SK-N-SH (cell line): ENCODE measurements around the gene LPIN2. TPM values are rescaled to one million over a fixed set of nuclear protein-coding genes. Genes with fewer than 3 reads are reported as not detected.

ENCODE experiments used
- CTCF ChIA-PET: fragments of 300-600, 350-600 bp; formaldehyde crosslinking; extraction: SDS; loops from one replicate; lab custom pipeline; 2021; lab: Yijun Ruan, JAX
- POLR2A ChIA-PET: fragments of 350-600 bp; sonication (Branson Sonifier 250); formaldehyde crosslinking; extraction: SDS; loops from one replicate; lab custom pipeline; 2020; ENCODE audit warnings: antibody characterized with exemption, inconsistent platforms; lab: Yijun Ruan, JAX
- DNase-seq: peaks from one replicate; pipeline ENCODE4 v3.0.0; 2012
- H2AFZ ChIP-seq: fragments of 200-600 bp; sonication (generic); 2 replicates; pipeline ENCODE4 v1.8.1; 2016; ENCODE audit warnings: antibody characterized with exemption, mild to moderate bottlenecking, low read depth
- H3F3A ChIP-seq: fragments of 200-600 bp; sonication (generic); replicated peaks from 2 replicates; pipeline ENCODE3; 2016; ENCODE audit warnings: antibody characterized with exemption, mild to moderate bottlenecking; ENCODE audit not compliant: insufficient read depth
- H3K27ac ChIP-seq, 2 experiments: fragments of 200-500 bp in 1 of 2; fragments of 200-600 bp in 1 of 2; sonication (Bioruptor generic) in 1 of 2; sonication (generic), shearing (Covaris generic) in 1 of 2; 2 replicates each; pipeline versions ENCODE4 v1.5.1 to v1.6.1; 2014 to 2016; ENCODE audit warnings: low read depth in 2 of 2, inconsistent platforms in 1 of 2, low read length in 1 of 2, mild to moderate bottlenecking in 1 of 2, mixed read lengths in 1 of 2
- H3K27me3 ChIP-seq: fragments of 200-600 bp; sonication (generic), shearing (Covaris generic); 2 replicates; pipeline ENCODE4 v1.6.1; 2016; ENCODE audit warnings: mixed run types; ENCODE audit not compliant: insufficient read depth
- H3K36me3 ChIP-seq, 2 experiments: fragments of 200-500 bp in 1 of 2; fragments of 200-600 bp in 1 of 2; sonication (Bioruptor generic) in 1 of 2; sonication (generic) in 1 of 2; replicated peaks in 1 of 2; 2 replicates each; pipeline versions ENCODE3 to v1.5.1; 2014 to 2016; ENCODE audit warnings: low read length in 1 of 2, mild to moderate bottlenecking in 1 of 2; ENCODE audit not compliant: insufficient read depth in 2 of 2, control insufficient read depth in 1 of 2
- H3K4me1 ChIP-seq, 2 experiments: fragments of 200-500 bp in 1 of 2; fragments of 200-600 bp in 1 of 2; sonication (Bioruptor generic) in 1 of 2; sonication (generic), shearing (Covaris generic) in 1 of 2; 2 replicates each; pipeline versions ENCODE4 v1.5.1 to v1.6.1; 2014 to 2016; ENCODE audit warnings: low read depth in 1 of 2, low read length in 1 of 2, mixed run types in 1 of 2; ENCODE audit not compliant: insufficient read depth in 2 of 2, control insufficient read depth in 1 of 2
- H3K4me2 ChIP-seq: fragments of 200-600 bp; sonication (generic), shearing (Covaris generic); 2 replicates; pipeline ENCODE4 v1.6.1; 2017; ENCODE audit warnings: mixed run types
- H3K4me3 ChIP-seq, 2 experiments: fragments of 200-500 bp in 1 of 2; fragments of 200-600 bp in 1 of 2; sonication (Bioruptor generic) in 1 of 2; sonication (generic), shearing (Covaris generic) in 1 of 2; 2 replicates each; pipeline versions ENCODE4 v1.5.1 to v1.8.1; 2014 to 2016; ENCODE audit warnings: low read depth in 2 of 2, inconsistent platforms in 1 of 2, low read length in 1 of 2, mild to moderate bottlenecking in 1 of 2, mixed read lengths in 1 of 2, moderate library complexity in 1 of 2
- H3K79me2 ChIP-seq: fragments of 200-600 bp; sonication (generic); 2 replicates; pipeline ENCODE4 v1.8.1; 2017; ENCODE audit warnings: mild to moderate bottlenecking; ENCODE audit not compliant: insufficient read depth
- H3K9ac ChIP-seq: fragments of 200-600 bp; sonication (generic); 2 replicates; pipeline ENCODE4 v1.6.1; 2017; ENCODE audit warnings: mixed run types
- H3K9me2 ChIP-seq: fragments of 200-600 bp; sonication (generic); 2 replicates; pipeline ENCODE4 v1.6.1; 2017; ENCODE audit warnings: mixed run types
- H3K9me3 ChIP-seq: fragments of 200-600 bp; sonication (generic); 2 replicates; pipeline ENCODE4 v1.6.1; 2017; ENCODE audit warnings: mixed run types, mild to moderate bottlenecking, moderate library complexity
- H4K20me1 ChIP-seq: fragments of 200-600 bp; sonication (generic); 2 replicates; pipeline ENCODE4 v1.6.1; 2017; ENCODE audit warnings: mild to moderate bottlenecking, mixed run types; ENCODE audit not compliant: insufficient read depth
- GATA2 ChIP-seq: sonication (generic); formaldehyde crosslinking; IDR thresholded peaks from 2 replicates; pipeline ENCODE4 v1.5.0; 2020; ENCODE audit warnings: mild to moderate bottlenecking, missing genetic modification reagents
- POLR2AphosphoS5 ChIP-seq: IDR thresholded peaks from 2 replicates; pipeline ENCODE4 v1.6.1; 2012; ENCODE audit warnings: low read depth, low read length
- SMC3 ChIP-seq: IDR thresholded peaks from 2 replicates; pipeline ENCODE4 v1.6.1; 2012; ENCODE audit warnings: low read depth, low read length, improper control_type of control experiment
- WGBS: methylation state at CpG from one replicate; pipeline ENCODE4 v1.1.6; 2017; ENCODE audit warnings: low lambda C conversion rate; 5-methylcytosine and 5-hydroxymethylcytosine counted together
- polyA plus RNA-seq, 3 experiments: library from polyadenylated mRNA; depleted of rRNA; stranded (reverse); fragments of >200 nt; gene quantifications; 2 replicates each; pipeline ENCODE4 v1.2.3, GENCODE V29; 2012
- small RNA-seq, 7 experiments: library from RNA; depleted of rRNA; stranded (forward); fragments of <200 nt; gene quantifications; one replicate each; pipeline ENCODE3, GENCODE V24; 2012
- TF ChIP-seq, protein P1 (sequence below): IDR thresholded peaks from 2 replicates; pipeline ENCODE4 v1.4.0; 2012; ENCODE audit warnings: low read depth, borderline replicate concordance

Gene LPIN2
- polyA plus RNA-seq, 1 of the 3 experiments (the other 2 are of a cell fraction) = 19.3 TPM

GRCh38 chr18:2965797-2966196 is 47.1 kb downstream of the LPIN2 start:
- Histone ChIP-seq H3K9me2 (no peaks in the 10 kb centered on the region), H2AFZ (no peak overlapping the region), H3K79me2 (peaks cover 81% of the 10 kb centered on the region), H4K20me1 (no peaks in the 10 kb centered on the region), H3K9ac (no peak overlapping the region), H3K4me3 (no peak overlapping the region), H3K4me2 (no peak overlapping the region), H3K27me3 (no peaks in the 10 kb centered on the region), H3K27ac (no peak overlapping the region), H3K4me1 (peaks cover 9 to 18% of the 10 kb centered on the region in 2 experiments; a peak in 3 of 4 replicates), H3F3A (no peaks in the 10 kb centered on the region), H3K9me3 (no peaks in the 10 kb centered on the region), H3K36me3 (no peaks in the 10 kb centered on the region)
- WGBS = 98% methylated on average over 4 of the region's 4 CpGs
- ChIA-PET CTCF (no interaction called here), POLR2A (no interaction called here)
- no peak for DNase-seq
- no peak for TF ChIP-seq POLR2AphosphoS5

- peaks cover 9 to 13% of the 10 kb centered on the region in 2 experiments; a peak in 3 of 4 replicates for H3K4me1 ChIP-seq
- H3K36me3 ChIP-seq = no peaks in the 10 kb centered on the region
- no peak overlapping the region for H3K4me2 ChIP-seq
- WGBS = 95% methylated on average over 8 of the region's 8 CpGs
- POLR2A ChIA-PET = no interaction called here
- H3K9me2 ChIP-seq = no peaks in the 10 kb centered on the region
- no peaks in the 10 kb centered on the region for H4K20me1 ChIP-seq
- TF ChIP-seq GATA2 (CRISPR knock-in tag) = no peak
- TF ChIP-seq, protein P1, sequence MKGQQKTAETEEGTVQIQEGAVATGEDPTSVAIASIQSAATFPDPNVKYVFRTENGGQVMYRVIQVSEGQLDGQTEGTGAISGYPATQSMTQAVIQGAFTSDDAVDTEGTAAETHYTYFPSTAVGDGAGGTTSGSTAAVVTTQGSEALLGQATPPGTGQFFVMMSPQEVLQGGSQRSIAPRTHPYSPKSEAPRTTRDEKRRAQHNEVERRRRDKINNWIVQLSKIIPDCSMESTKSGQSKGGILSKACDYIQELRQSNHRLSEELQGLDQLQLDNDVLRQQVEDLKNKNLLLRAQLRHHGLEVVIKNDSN = no peak
- no peak for TF ChIP-seq SMC3
- no peaks in the 10 kb centered on the region for H3F3A ChIP-seq
- no peak for DNase-seq
- no peak overlapping the region for H2AFZ ChIP-seq
- H3K79me2 ChIP-seq = peaks cover 71% of the 10 kb centered on the region
- CTCF ChIA-PET = no interaction called here
- no peaks in the 10 kb centered on the region for H3K27me3 ChIP-seq
- H3K9ac ChIP-seq = no peak overlapping the region
- no peak overlapping the region for H3K27ac ChIP-seq
- no peaks in the 10 kb centered on the region for H3K9me3 ChIP-seq
- H3K4me3 ChIP-seq = no peak overlapping the region
Measured at GRCh38 chr18:2964361-2965010, 48.5 kb downstream of the LPIN2 start.

Small RNA genes lying within 50 kb of the gene (small RNA-seq; reads per million reads assigned to genes)
- gene RF00156 = 0 reads per million in 7 experiments

Other genes starting within 250 kb of the LPIN2 start
- 1.4 and 1.6 TPM in 2 replicates for gene EMILIN2, start 166.1 kb downstream of the LPIN2 start, polyA plus RNA-seq (2012; rRNA removed)
- gene MYOM1, start 206.8 kb upstream of the LPIN2 start, polyA plus RNA-seq (2012; rRNA removed) = 0.07 and 0.08 TPM in 2 replicates
- gene MYL12A, start 234.7 kb upstream of the LPIN2 start, polyA plus RNA-seq (2012; rRNA removed) = 448 and 565 TPM in 2 replicates
- gene MYL12B, start 249.0 kb upstream of the LPIN2 start, polyA plus RNA-seq (2012; rRNA removed) = 555 and 645 TPM in 2 replicates